Uterus (tissue), 2 donors: Measurements from ENCODE around the gene AK9.

Experiments used
- CTCF ChIP-seq, 4 experiments: fragments of 200-600 bp in 2 of 4; fragments of 450-650 bp in 2 of 4; sonication (generic) in 2 of 4; IDR thresholded peaks; one replicate each; pipeline ENCODE4 v1.5.1; 2016 to 2019; ENCODE audit warnings: antibody characterized with exemption in 4 of 4, mild to moderate bottlenecking in 2 of 4, moderate library complexity in 1 of 4
- POLR2A ChIP-seq, 2 donors: fragments of 450-650 bp; IDR thresholded peaks; one replicate each; pipeline ENCODE4 v1.6.1; 2016; ENCODE audit warnings: antibody characterized with exemption in 2 of 2, mild to moderate bottlenecking in 1 of 2, moderate library complexity in 1 of 2

- TF ChIP-seq CTCF (IDR thresholded peaks at IDR 0.05) (no peak), POLR2A (IDR thresholded peaks at IDR 0.05) (no peak)
These were observed 19.3 kb downstream of the AK9 start for GRCh38 chr6:109671733-109672132.
